Erythroblast (primary cell): ENCODE measurements around the gene TMEM132C.

Source experiments
- GATA1 ChIP-seq: IDR thresholded peaks from 2 replicates; pipeline ENCODE4 v1.6.1; 2011; ENCODE audit warnings: low read depth, mild to moderate bottlenecking, control low read depth, low read length, moderate library complexity
- POLR2A ChIP-seq: IDR thresholded peaks from 2 replicates; pipeline ENCODE4 v1.6.1; 2011; ENCODE audit warnings: mild to moderate bottlenecking, low read length

- TF ChIP-seq POLR2A (no peak), GATA1 (no peak)
Observed at GRCh38 chr12:128654468-128654867, 387.5 kb downstream of the TMEM132C start.
